Jurkat, Clone E6-1 (cell line): Measurements from ENCODE around the gene TTLL5.
A peak's percentile ranks its signal among the peaks of the same experiment; 100 is the strongest.

Source experiments
- DNase-seq: peaks from one replicate; pipeline ENCODE4 v3.0.0-alpha.2; 2011; ENCODE audit warnings: low read depth, low spot score
- H3K4me3 ChIP-seq: 2 replicates; pipeline ENCODE4 v1.5.1; 2011; ENCODE audit warnings: mild to moderate bottlenecking, low read length, control low read depth, moderate library complexity

TTLL5 gene

GRCh38 chr14:75720842-75721498 lies 59.9 kb downstream of the TTLL5 start:
- DNase-seq: no peak
- no peak overlapping the region for H3K4me3 ChIP-seq

- peak; percentile 31 for DNase-seq
- no peak overlapping the region for H3K4me3 ChIP-seq
Observed at GRCh38 chr14:75723716-75724115, 62.7 kb downstream of the TTLL5 start.

DNA sequence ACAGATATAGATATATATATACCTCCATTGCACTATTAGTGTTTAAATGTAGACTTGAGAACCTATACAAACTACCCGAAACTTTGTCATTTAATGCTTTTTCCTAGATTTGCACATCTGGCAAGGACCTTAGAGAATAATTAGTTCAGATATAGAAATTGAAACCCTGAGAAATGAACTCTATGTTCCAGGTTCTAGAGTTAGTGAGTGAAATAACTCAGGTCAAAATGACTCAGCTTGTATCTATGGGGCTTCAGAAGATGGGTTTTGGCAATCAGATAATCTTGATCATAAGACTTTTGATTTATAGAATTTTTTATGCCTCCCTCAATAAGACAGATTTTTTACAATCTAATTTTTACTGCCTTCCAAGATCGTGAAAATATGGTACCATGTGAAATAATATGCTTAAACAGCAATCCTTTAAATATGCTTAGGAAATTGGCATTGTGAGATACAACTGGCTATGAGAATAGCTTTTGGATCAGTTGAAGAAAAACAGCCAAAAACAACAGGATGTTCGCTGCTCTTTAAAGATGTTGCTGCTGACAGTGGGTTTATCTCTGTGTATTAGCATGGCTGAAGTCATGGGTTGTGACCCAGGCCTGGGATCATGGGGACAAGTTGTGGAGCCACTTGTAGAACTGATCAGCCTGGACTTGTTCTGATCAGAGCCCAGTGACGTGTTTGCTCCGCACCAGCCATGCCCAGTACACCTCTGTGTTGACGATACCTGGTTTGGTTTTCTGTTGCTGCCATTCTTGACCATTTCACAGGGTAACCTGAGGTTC lies 63.6 kb downstream of the TTLL5 start:
- no peak for DNase-seq
- no peak overlapping the region for H3K4me3 ChIP-seq

- DNase-seq: no peak
- no peak overlapping the region for H3K4me3 ChIP-seq
Observed at GRCh38 chr14:75725481-75725880, 64.4 kb downstream of the TTLL5 start.

GRCh38 chr14:75726321-75726720 lies 65.3 kb downstream of the TTLL5 start:
- H3K4me3 ChIP-seq: no peak overlapping the region
- DNase-seq: no peak

GRCh38 chr14:75727124-75727523 lies 66.1 kb downstream of the TTLL5 start:
- H3K4me3 ChIP-seq: no peak overlapping the region
- DNase-seq: no peak

DNA sequence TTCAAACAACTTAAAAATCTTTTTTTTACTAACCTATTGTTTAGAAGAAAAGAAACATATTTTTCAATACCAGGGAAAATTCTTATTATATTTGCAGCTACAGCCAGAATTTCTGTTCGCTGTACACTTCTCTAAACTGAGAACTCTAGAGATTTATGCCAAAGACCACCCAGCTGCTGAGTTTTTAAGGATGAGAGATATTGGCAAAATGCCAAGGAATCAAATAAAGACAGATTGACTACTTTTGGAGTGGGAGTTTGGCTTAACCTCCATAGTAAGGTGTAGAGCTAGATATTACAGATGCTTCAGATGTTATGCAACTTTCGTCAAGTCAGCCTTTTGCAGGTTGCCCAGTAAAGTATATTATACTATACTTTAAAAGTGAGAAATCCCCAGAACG lies 71.8 kb downstream of the TTLL5 start:
- H3K4me3 ChIP-seq: no peak overlapping the region
- no peak for DNase-seq

GRCh38 chr14:75734854-75735253 lies 73.8 kb downstream of the TTLL5 start:
- no peak for DNase-seq
- H3K4me3 ChIP-seq: no peak overlapping the region

DNA sequence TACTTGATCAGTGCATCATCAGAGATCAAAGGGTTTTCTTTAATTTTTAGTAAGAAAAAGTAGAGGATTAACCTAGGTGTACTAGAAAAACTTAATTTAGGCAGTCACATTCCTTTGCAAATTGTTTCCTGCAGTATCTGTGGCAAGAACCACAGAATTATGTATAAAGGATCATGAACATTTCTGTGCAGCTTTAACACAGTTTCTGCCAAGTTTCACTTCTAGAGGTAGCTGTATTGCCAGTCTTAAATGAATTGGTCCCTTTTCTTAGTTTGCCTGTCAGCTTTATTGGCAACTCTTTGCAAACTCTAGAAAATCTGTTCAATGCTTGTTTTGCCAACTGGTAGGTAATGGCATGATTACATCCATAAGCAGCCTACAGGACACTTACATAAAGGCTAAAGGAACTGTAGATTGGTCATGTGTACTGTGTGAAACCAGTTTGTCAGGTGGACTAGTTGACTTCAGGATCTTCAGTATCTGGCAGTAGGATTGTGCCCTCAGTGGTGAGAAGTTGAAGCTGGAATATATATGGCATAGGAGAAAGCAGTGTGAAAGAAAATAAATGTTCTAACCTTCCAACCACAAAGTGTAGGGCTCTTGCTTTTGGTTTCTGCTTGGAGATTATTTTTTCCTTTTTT lies 75.9 kb downstream of the TTLL5 start:
- H3K4me3 ChIP-seq: no peak overlapping the region
- DNase-seq: no peak

- H3K4me3 ChIP-seq: no peak overlapping the region
- no peak for DNase-seq
Observed at GRCh38 chr14:75738192-75738591, 77.1 kb downstream of the TTLL5 start.

DNA sequence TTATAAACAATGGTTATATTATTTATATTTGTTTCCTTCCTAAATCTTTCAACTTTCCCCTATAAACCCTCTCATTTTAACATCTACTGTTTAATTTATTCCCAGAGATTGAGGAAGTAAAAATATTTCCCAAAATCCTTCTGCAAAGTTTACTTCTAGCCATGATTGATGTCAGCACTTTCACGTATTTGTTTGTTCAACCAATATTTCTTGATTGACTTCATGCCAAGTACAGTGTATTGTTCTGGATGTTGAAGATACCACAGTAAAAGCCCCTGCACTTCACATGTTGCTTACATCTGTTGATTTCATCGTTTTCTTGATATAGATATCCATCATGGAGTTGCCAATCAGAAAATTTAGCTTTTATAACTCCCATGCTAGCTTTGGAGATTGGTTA lies 81.8 kb downstream of the TTLL5 start:
- no peak overlapping the region for H3K4me3 ChIP-seq

DNA sequence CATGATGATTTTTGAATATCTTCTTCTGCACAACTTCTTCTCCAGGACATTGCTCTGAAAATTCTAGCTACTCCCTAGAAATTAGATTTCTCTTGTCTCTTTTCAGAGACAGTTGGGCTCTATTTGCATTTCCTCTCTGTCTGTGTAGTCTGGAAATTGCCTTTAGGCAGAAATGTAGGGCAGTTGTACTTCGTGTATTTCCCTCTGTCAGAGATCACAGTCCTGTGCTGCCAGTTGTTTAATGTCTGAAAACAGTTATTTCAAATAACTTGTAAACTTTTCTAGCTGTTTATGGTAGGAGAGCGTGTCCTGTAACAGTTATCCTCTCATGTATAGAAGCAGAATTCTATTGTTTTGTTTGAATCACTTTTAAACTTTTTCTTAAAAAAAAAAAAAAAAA lies 86.9 kb downstream of the TTLL5 start:
- no peak for DNase-seq
- H3K4me3 ChIP-seq: no peak overlapping the region

More for the DNA sequence above, 81.8 kb downstream of the TTLL5 start:
- DNase-seq: no peak

DNA sequence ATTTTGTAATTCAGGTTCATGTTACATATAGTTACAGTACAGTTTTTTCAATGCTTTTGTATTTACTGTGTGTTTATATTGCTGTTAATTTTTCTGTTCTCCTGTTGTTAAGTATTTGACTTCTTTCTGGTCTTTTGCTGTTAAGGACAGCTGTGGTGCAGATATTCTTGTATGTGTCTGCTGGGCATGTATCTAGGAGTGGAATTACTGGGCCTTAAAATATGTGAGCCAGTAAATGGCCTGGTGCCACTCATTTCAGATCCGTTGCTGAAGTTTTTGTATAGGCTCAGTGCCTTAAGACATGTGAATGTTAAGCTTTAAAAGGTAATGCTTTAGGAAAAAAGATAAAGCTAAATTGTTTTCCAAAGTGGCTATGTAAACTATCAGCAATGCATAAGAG lies 87.3 kb downstream of the TTLL5 start:
- no peak overlapping the region for H3K4me3 ChIP-seq
- DNase-seq: no peak

DNA sequence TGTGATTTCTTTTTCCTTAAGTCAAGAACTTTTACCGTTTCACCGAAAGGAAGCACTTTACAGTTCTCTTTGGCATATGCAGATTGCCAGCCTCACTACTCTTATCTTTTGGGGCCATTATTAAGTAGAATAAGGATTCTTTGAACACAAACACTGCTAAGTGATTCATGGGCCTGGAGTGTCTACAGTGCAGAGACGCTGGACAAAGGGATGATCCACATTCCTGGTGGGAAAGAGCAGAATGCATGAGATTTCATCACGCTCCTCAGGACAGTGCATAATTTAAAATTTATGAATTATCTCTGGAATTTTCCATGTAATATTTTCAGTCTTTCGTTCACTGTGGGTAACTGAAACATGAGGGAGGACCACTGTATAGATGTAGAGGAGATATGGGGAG lies 90.2 kb downstream of the TTLL5 start:
- no peak for DNase-seq
- no peak overlapping the region for H3K4me3 ChIP-seq

- no peak for DNase-seq
- H3K4me3 ChIP-seq: no peak overlapping the region
Observed at GRCh38 chr14:75752086-75752485, 91.0 kb downstream of the TTLL5 start.

DNA sequence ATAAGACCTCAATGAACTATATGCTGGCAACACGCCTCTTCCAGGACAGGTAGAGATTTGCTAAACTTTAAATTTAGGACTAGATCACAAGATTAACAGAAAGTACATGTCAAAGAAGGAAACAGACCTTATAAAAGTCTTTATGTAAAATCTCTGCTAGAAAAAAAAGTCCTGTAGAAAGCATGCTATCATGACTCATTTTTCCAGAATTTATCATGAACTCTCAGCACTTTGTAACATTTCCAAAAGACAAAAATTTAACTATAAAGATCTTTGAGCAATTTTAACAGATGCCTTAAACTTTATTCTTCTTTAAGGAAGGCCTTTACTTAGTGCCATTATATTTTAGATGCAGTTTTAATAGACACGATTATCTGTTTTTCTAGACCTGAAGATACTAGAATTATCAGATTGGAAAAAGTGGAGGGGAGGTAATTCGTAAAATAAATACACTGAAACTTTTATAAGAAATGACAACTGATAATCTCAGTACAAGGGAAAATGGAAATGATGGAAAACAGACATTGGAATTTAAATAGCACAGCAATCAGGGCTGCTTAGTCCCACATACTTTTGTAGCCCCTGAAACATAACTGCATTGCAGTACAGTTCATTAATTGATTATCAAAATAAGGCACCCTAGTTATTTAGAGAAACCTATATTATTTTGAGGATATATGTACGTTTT lies 92.0 kb downstream of the TTLL5 start:
- no peak for DNase-seq
- no peak overlapping the region for H3K4me3 ChIP-seq

DNA sequence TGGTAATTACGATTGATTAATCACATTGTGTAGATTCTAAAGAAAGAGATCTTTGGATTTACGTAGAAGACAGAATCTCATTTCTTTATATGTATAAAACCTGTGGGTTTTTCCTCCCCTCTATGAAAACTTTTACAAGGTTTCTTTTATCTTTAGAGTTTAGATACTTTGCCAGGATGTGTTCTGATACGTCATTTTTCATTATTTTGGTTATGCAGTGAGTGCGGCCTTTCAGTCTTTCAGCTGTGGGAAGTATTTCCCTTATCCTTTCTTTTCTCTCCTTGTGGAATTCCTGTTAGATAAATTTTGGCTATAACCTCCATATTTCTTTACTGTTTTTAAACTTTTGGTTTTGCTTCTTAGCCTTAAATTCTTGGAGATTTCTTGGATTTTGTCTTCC lies 92.7 kb downstream of the TTLL5 start:
- DNase-seq: no peak
- H3K4me3 ChIP-seq: no peak overlapping the region

- DNase-seq: no peak
- H3K4me3 ChIP-seq: no peak overlapping the region
Observed at GRCh38 chr14:75757644-75758402, 96.8 kb downstream of the TTLL5 start.

DNA sequence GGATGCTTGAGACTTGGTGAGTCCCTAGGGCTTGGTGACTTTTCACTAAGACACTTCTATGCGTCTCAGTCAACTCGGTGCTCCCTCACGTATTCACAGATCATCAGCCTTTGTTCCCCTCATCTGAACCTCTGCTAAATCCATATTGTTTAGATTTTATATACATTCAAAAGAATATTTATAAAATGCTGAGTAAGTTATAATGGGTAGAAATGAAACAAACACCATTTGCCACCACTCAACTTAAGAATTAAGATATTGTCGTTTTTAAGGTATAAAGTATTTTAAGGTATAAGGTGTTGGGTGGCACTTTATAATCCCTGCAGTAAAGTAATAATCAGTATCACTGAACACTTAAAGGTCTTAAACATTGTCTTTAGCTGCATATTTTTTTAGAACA lies 103.0 kb downstream of the TTLL5 start:
- no peak for DNase-seq
- H3K4me3 ChIP-seq: no peak overlapping the region
